Measurements from ENCODE around the gene ZCCHC13.

DNA sequence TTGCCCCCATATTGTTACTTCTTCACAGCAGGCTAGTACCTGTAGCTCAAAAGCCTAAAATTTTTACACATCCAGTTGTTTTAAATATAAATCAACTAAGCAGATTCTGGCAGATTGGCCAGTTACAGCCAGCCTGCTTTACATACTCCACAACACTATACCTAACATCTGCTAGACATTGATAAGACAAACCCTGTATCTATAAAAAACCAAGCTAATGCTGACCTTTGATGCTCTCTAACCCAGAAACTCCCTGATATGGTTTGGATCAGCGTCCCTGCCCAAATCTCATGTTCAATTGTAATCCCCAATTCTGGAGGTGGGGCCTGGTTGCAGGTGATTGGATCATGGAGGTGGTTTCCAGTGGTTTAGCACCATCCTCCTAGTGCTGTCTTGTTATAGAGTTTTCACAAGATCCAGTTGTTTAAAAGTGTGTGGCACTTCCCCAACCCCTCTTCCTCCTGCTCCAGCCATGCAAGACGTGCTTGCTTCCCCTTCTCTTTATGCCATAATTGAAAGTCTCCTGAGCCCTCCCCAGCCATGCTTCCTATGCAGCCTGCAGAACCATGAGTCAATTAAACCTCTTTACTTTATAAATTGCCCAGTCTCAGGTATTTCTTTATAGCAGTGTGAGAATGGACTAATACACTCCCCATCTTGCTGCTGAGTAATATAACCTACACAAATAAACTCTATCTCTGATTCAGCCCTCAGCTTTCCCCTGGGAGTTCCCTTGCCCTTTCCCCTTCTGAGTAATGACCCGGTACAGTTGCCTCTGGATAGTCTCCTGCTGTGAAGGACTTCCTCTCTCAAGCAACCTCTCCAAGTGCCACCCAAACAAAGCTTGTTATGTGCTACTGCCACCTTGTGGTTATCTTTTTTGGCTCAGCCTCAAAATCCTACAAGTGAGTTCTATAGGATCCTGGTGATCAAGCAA, 39.6 kb downstream of the ZCCHC13 start:
- TF ChIP-seq, protein P1, sequence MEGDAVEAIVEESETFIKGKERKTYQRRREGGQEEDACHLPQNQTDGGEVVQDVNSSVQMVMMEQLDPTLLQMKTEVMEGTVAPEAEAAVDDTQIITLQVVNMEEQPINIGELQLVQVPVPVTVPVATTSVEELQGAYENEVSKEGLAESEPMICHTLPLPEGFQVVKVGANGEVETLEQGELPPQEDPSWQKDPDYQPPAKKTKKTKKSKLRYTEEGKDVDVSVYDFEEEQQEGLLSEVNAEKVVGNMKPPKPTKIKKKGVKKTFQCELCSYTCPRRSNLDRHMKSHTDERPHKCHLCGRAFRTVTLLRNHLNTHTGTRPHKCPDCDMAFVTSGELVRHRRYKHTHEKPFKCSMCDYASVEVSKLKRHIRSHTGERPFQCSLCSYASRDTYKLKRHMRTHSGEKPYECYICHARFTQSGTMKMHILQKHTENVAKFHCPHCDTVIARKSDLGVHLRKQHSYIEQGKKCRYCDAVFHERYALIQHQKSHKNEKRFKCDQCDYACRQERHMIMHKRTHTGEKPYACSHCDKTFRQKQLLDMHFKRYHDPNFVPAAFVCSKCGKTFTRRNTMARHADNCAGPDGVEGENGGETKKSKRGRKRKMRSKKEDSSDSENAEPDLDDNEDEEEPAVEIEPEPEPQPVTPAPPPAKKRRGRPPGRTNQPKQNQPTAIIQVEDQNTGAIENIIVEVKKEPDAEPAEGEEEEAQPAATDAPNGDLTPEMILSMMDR (IDR thresholded peaks at IDR 0.05 in 4 of 5, conservative IDR thresholded peaks at IDR 0.05 in 1 of 5), result peak in 4 of 5 experiments; percentile 46 to 65 (median 56)
- TF ChIP-seq POLR2A (IDR thresholded peaks at IDR 0.05), result no peak
